IMR-90 (cell line): Measurements from ENCODE around the gene SMIM5. TPM values are rescaled to one million over a fixed set of nuclear protein-coding genes. Genes with fewer than 3 reads are reported as not detected.

Source experiments
- ATAC-seq: fragments of 200-7000 bp; cut with Tn5 transposase; 2 replicates; pipeline ENCODE4 v1.9.1; 2020; ENCODE audit warnings: low read depth, mild to moderate bottlenecking, moderate library complexity
- BruUV-seq: library from RNA; stranded (reverse); fragments of 400-500 nt; replicated peaks from 2 replicates; lab custom pipeline; 2021; lab: Mats Ljungman, UMichigan
- CTCF ChIA-PET: fragments of 300-600 bp; formaldehyde crosslinking; extraction: SDS; loops from one replicate; lab custom pipeline; 2021; ENCODE audit warnings: antibody characterized with exemption; lab: Yijun Ruan, JAX
- POLR2A ChIA-PET: fragments of 300-600 bp; sonication (Branson Sonifier 250); formaldehyde crosslinking; loops from one replicate; lab custom pipeline; 2022; ENCODE audit warnings: antibody characterized with exemption; ENCODE audit not compliant: unreplicated experiment; lab: Charles Lee
- DNase-seq: peaks from one replicate; pipeline ENCODE4 v3.0.0; 2013
- H2AFZ ChIP-seq: replicated peaks from 2 replicates; pipeline ENCODE3; 2013; ENCODE audit warnings: low read length, mild to moderate bottlenecking; ENCODE audit not compliant: poor library complexity
- H2AK5ac ChIP-seq: 2 replicates; pipeline ENCODE4 v1.6.1; 2013; ENCODE audit warnings: low read depth, low read length, inconsistent platforms
- H2AK9ac ChIP-seq: replicated peaks from 2 replicates; pipeline ENCODE3; 2013; ENCODE audit warnings: mild to moderate bottlenecking, low read depth, low read length, moderate library complexity; ENCODE audit not compliant: poor library complexity
- H2BK120ac ChIP-seq: 2 replicates; pipeline ENCODE4 v1.6.1; 2013; ENCODE audit warnings: low read depth, low read length, inconsistent platforms
- H2BK15ac ChIP-seq: 3 replicates; pipeline ENCODE4 v1.6.1; 2013; ENCODE audit warnings: low read depth, low read length, inconsistent platforms
- H2BK20ac ChIP-seq: 2 replicates; pipeline ENCODE4 v1.6.1; 2013; ENCODE audit warnings: low read depth, mild to moderate bottlenecking, inconsistent platforms, low read length, moderate library complexity
- H2BK5ac ChIP-seq: 2 replicates; pipeline ENCODE4 v1.6.1; 2013; ENCODE audit warnings: mild to moderate bottlenecking, low read depth, low read length, inconsistent platforms; ENCODE audit not compliant: poor library complexity, severe bottlenecking
- H3K14ac ChIP-seq: replicated peaks from 2 replicates; pipeline ENCODE4 v1.6.1; 2013; ENCODE audit warnings: low read depth, low read length, inconsistent platforms
- H3K18ac ChIP-seq: 2 replicates; pipeline ENCODE4 v1.6.1; 2013; ENCODE audit warnings: low read depth, low read length, control low read depth
- H3K23ac ChIP-seq: 2 replicates; pipeline ENCODE4 v1.6.1; 2013; ENCODE audit warnings: low read depth, low read length, inconsistent platforms
- H3K27ac ChIP-seq: 2 replicates; pipeline ENCODE4 v1.5.1; 2013; ENCODE audit warnings: mild to moderate bottlenecking, control low read depth, low read length; ENCODE audit not compliant: insufficient read depth
- H3K27me3 ChIP-seq: 2 replicates; pipeline ENCODE4 v1.6.1; 2013; ENCODE audit warnings: low read length; ENCODE audit not compliant: control insufficient read depth, insufficient read depth
- H3K36me3 ChIP-seq: 2 replicates; pipeline ENCODE4 v1.6.1; 2013; ENCODE audit warnings: low read length, mixed read lengths; ENCODE audit not compliant: control insufficient read depth, insufficient read depth
- H3K4ac ChIP-seq: 2 replicates; pipeline ENCODE4 v1.6.1; 2013; ENCODE audit warnings: low read depth, low read length, inconsistent platforms
- H3K4me1 ChIP-seq: 2 replicates; pipeline ENCODE4 v1.6.1; 2013; ENCODE audit warnings: low read length, mixed read lengths; ENCODE audit not compliant: control insufficient read depth, insufficient read depth
- H3K4me2 ChIP-seq: 2 replicates; pipeline ENCODE4 v1.6.1; 2013; ENCODE audit warnings: low read depth, mild to moderate bottlenecking, control low read depth, low read length, moderate library complexity
- H3K4me3 ChIP-seq: 2 replicates; pipeline ENCODE4 v1.5.1; 2013; ENCODE audit warnings: low read depth, mild to moderate bottlenecking, control low read depth, low read length, moderate library complexity; ENCODE audit not compliant: insufficient read depth
- H3K56ac ChIP-seq: 2 replicates; pipeline ENCODE4 v1.6.1; 2013; ENCODE audit warnings: low read length, inconsistent platforms; ENCODE audit not compliant: insufficient read depth; ENCODE audit errors: extremely low read depth
- H3K79me1 ChIP-seq, 2 experiments: 2 replicates each; pipeline ENCODE4 v1.6.1; 2013; ENCODE audit warnings: low read length in 2 of 2, inconsistent platforms in 1 of 2, low read depth in 1 of 2
- H3K9ac ChIP-seq: 2 replicates; pipeline ENCODE4 v1.6.1; 2013; ENCODE audit warnings: low read depth, low read length, control low read depth
- H3K9me1 ChIP-seq: 2 replicates; pipeline ENCODE4 v1.6.1; 2013; ENCODE audit warnings: low read length, inconsistent platforms; ENCODE audit not compliant: insufficient read depth
- H3K9me3 ChIP-seq: 2 replicates; pipeline ENCODE4 v1.6.1; 2013; ENCODE audit warnings: low read length; ENCODE audit not compliant: control insufficient read depth, insufficient read depth
- H4K20me1 ChIP-seq: 2 replicates; pipeline ENCODE4 v1.6.1; 2013; ENCODE audit warnings: low read length, inconsistent platforms; ENCODE audit not compliant: insufficient read depth
- H4K5ac ChIP-seq: 2 replicates; pipeline ENCODE4 v1.6.1; 2013; ENCODE audit warnings: mild to moderate bottlenecking, low read depth, low read length, control low read depth
- H4K8ac ChIP-seq, 2 experiments: 2 replicates each; pipeline ENCODE4 v1.6.1; 2013; ENCODE audit warnings: low read depth in 2 of 2, low read length in 2 of 2, control low read depth in 1 of 2, inconsistent platforms in 1 of 2
- H4K91ac ChIP-seq: 2 replicates; pipeline ENCODE4 v1.6.1; 2013; ENCODE audit warnings: low read depth, low read length, inconsistent platforms; ENCODE audit not compliant: insufficient read depth
- BHLHE40 ChIP-seq: fragments of 150-350 bp; IDR thresholded peaks from 2 replicates; pipeline ENCODE4 v1.6.1; 2016; ENCODE audit warnings: mild to moderate bottlenecking, low read depth, low read length
- CEBPB ChIP-seq: IDR thresholded peaks from 2 replicates; pipeline ENCODE4 v1.6.1; 2012; ENCODE audit warnings: low read depth, low read length, improper control_type of control experiment
- CHD1 ChIP-seq: IDR thresholded peaks from 2 replicates; pipeline ENCODE4 v1.6.1; 2012; ENCODE audit warnings: low read depth, low read length, improper control_type of control experiment
- ELK1 ChIP-seq: fragments of 150-350 bp; IDR thresholded peaks from 2 replicates; pipeline ENCODE4 v1.6.1; 2016; ENCODE audit warnings: low read depth, mild to moderate bottlenecking, low read length, moderate library complexity, borderline replicate concordance
- FOS ChIP-seq: fragments of 150-350 bp; IDR thresholded peaks from 2 replicates; pipeline ENCODE4 v1.6.1; 2016; ENCODE audit warnings: low read depth, low read length
- MAFK ChIP-seq: IDR thresholded peaks from 2 replicates; pipeline ENCODE4 v1.6.1; 2012; ENCODE audit warnings: low read depth, low read length, improper control_type of control experiment
- MAZ ChIP-seq: IDR thresholded peaks from 2 replicates; pipeline ENCODE4 v1.6.1; 2012; ENCODE audit warnings: low read depth, mild to moderate bottlenecking, low read length, improper control_type of control experiment, moderate library complexity, borderline replicate concordance
- MXI1 ChIP-seq: IDR thresholded peaks from 2 replicates; pipeline ENCODE4 v1.6.1; 2012; ENCODE audit warnings: low read depth, mild to moderate bottlenecking, low read length, moderate library complexity, borderline replicate concordance
- NFE2L2 ChIP-seq: fragments of 150-350 bp; IDR thresholded peaks from 2 replicates; pipeline ENCODE4 v1.6.1; 2016; ENCODE audit warnings: low read depth, mild to moderate bottlenecking, low read length
- RAD21 ChIP-seq: IDR thresholded peaks from 2 replicates; pipeline ENCODE4 v1.6.1; 2012; ENCODE audit warnings: low read length, improper control_type of control experiment
- RCOR1 ChIP-seq: IDR thresholded peaks from 2 replicates; pipeline ENCODE4 v1.6.1; 2012; ENCODE audit warnings: mild to moderate bottlenecking, low read length, improper control_type of control experiment; ENCODE audit not compliant: insufficient replicate concordance
- RFX5 ChIP-seq: IDR thresholded peaks from 2 replicates; pipeline ENCODE4 v1.8.0; 2012; ENCODE audit warnings: low read depth, mild to moderate bottlenecking, low read length, moderate library complexity
- SMC3 ChIP-seq: fragments of 150-350 bp; IDR thresholded peaks from 2 replicates; pipeline ENCODE4 v1.6.1; 2016; ENCODE audit warnings: low read depth, mild to moderate bottlenecking, antibody characterized with exemption, low read length, moderate library complexity
- WGBS, 2 experiments: methylation state at CpG; one replicate each; pipeline versions ENCODE4 v1.1.5 to v1.1.7; 2013; ENCODE audit warnings: missing lambda C conversion rate in 2 of 2; ENCODE audit not compliant: insufficient read length in 1 of 2; ENCODE audit errors: extremely low coverage in 2 of 2; 5-methylcytosine and 5-hydroxymethylcytosine counted together
- dilution Hi-C: fragments of 300-500 bp; cut with HindIII; formaldehyde crosslinking; loops from one replicate; pipeline ENCODE4 v1.14.3; 2018; ENCODE audit warnings: low sequenced_read_pairs; ENCODE audit not compliant: unreplicated experiment
- in situ Hi-C: fragments of 300-500 bp; cut with MboI; formaldehyde crosslinking; loops from 3 replicates; pipeline ENCODE4 v1.14.3; 2019; ENCODE audit warnings: low sequenced_read_pairs, inconsistent platforms, mixed read lengths
- intact Hi-C: fragments of 100-400 bp; cut with micrococcal nuclease; formaldehyde crosslinking; loops from 2 replicates; pipeline ENCODE4 v1.10.0; 2022
- polyA plus RNA-seq, 3 experiments: library from polyadenylated mRNA; depleted of rRNA; stranded (reverse); fragments of >200 nt; gene quantifications; 2 replicates each; pipeline ENCODE4 v1.2.3, GENCODE V29; 2012; ENCODE audit warnings: low replicate concordance in 1 of 3
- total RNA-seq: library from RNA; depleted of rRNA; stranded (reverse); fragments of >200 nt; gene quantifications from 2 replicates; pipeline ENCODE4 v1.2.3, GENCODE V29; 2012
- TF ChIP-seq, protein P1 (sequence below): conservative IDR thresholded peaks from 2 replicates; pipeline ENCODE4 v1.5.1; 2012; ENCODE audit warnings: mild to moderate bottlenecking, low read depth, low read length, improper control_type of control experiment
- TF ChIP-seq, protein P2 (sequence below): fragments of 150-350 bp; IDR thresholded peaks from 2 replicates; pipeline ENCODE4 v1.6.1; 2017; ENCODE audit warnings: mild to moderate bottlenecking, antibody characterized with exemption, low read length, low read depth

The SMIM5 gene
- total and polyA plus RNA-seq, 2 of the 4 experiments (the other 2 are of a cell fraction) = not detected

DNA sequence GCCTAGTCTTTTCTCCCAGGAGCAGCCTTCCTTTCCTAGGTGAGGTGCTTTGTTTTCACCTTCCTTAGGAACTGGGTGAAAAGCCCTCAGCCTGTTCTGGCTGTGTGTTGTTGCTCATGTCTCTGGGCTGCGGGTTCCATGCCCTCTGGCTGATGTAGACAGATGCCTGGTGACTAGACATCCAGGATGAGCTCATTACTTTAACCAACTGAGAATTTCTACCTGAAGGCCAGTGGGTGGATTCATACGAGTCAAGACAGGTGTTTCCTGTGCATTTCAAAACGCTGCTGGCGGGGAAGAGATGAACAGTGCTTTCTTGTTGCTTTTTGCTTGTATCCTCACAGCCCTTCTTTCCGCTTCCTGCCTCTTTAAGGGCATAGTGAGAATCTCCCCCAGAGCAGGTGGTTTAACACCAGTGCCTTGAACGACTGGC lies 56.2 kb downstream of the SMIM5 start:
- DNase-seq = no peak
- Histone ChIP-seq H3K4me2 (no peak overlapping the region), H4K8ac (no peak overlapping the region), H2AK9ac (no peak overlapping the region), H3K14ac (0 out of 2 replicates have a peak overlapping the region, but pooled peaks have one; percentile 17), H2BK15ac (no peak overlapping the region), H2AFZ (no peak overlapping the region), H3K36me3 (peaks cover 30% of the 10 kb centered on the region), H2BK5ac (no peak overlapping the region), H3K4me3 (no peak overlapping the region), H3K79me1 (peaks cover 60 to 98% of the 10 kb centered on the region in 2 experiments), H3K4me1 (peaks cover 18% of the 10 kb centered on the region), H3K23ac (no peak overlapping the region), H4K5ac (no peak overlapping the region), H3K4ac (no peak overlapping the region), H2BK120ac (no peak overlapping the region), H4K91ac (no peak overlapping the region), H4K20me1 (peaks cover 82% of the 10 kb centered on the region), H3K18ac (no peak overlapping the region), H2AK5ac (no peak overlapping the region), H3K9me1 (peaks cover 36% of the 10 kb centered on the region), H2BK20ac (no peak overlapping the region), H3K27ac (no peak overlapping the region), H3K56ac (no peak overlapping the region), H3K9ac (no peak overlapping the region), H3K9me3 (no peaks in the 10 kb centered on the region), H3K27me3 (no peaks in the 10 kb centered on the region)
- in situ Hi-C loops = no loop called here
- CTCF ChIA-PET = no interaction called here
- ATAC-seq = no peak
- 90% methylated on average over 3 of the region's 6 CpGs; no CpG with 5 or more reads in 1 of the 2 experiments for WGBS, 2 experiments
- dilution Hi-C loops = no loop called here
- TF ChIP-seq CHD1 (no peak), ELK1 (no peak), RFX5 (no peak), MXI1 (no peak), MAZ (no peak), CEBPB (no peak), RCOR1 (no peak), SMC3 (no peak), BHLHE40 (no peak), MAFK (no peak), RAD21 (no peak), FOS (no peak), NFE2L2 (no peak)
- TF ChIP-seq, protein P1, sequence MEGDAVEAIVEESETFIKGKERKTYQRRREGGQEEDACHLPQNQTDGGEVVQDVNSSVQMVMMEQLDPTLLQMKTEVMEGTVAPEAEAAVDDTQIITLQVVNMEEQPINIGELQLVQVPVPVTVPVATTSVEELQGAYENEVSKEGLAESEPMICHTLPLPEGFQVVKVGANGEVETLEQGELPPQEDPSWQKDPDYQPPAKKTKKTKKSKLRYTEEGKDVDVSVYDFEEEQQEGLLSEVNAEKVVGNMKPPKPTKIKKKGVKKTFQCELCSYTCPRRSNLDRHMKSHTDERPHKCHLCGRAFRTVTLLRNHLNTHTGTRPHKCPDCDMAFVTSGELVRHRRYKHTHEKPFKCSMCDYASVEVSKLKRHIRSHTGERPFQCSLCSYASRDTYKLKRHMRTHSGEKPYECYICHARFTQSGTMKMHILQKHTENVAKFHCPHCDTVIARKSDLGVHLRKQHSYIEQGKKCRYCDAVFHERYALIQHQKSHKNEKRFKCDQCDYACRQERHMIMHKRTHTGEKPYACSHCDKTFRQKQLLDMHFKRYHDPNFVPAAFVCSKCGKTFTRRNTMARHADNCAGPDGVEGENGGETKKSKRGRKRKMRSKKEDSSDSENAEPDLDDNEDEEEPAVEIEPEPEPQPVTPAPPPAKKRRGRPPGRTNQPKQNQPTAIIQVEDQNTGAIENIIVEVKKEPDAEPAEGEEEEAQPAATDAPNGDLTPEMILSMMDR = no peak
- TF ChIP-seq, protein P2, sequence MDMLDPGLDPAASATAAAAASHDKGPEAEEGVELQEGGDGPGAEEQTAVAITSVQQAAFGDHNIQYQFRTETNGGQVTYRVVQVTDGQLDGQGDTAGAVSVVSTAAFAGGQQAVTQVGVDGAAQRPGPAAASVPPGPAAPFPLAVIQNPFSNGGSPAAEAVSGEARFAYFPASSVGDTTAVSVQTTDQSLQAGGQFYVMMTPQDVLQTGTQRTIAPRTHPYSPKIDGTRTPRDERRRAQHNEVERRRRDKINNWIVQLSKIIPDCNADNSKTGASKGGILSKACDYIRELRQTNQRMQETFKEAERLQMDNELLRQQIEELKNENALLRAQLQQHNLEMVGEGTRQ = no peak
- POLR2A ChIA-PET = no interaction called here
- intact Hi-C loops = no loop called here
- no TSS peak for BruUV-seq
